HL-60 (cell line): Measurements from ENCODE around the gene NUDT8.

Source experiments
- DNase-seq, 2 experiments: peaks; one replicate each; pipeline ENCODE4 v3.0.0-alpha.2; 2010 to 2020; ENCODE audit warnings: low read depth in 1 of 2, low spot score in 1 of 2
- H3K27ac ChIP-seq: fragments of 250-450 bp; sonication (Bioruptor Pico); replicated peaks from 2 replicates; pipeline ENCODE4 v1.5.1; 2020; ENCODE audit warnings: mild to moderate bottlenecking, moderate library complexity
- H3K27me3 ChIP-seq: fragments of 250-450 bp; sonication (Bioruptor Pico); 2 replicates; pipeline ENCODE4 v1.5.1; 2021; ENCODE audit warnings: mild to moderate bottlenecking, moderate library complexity; ENCODE audit not compliant: insufficient read depth, poor library complexity, severe bottlenecking
- H3K4me3 ChIP-seq: replicated peaks from 2 replicates; pipeline ENCODE4 v1.5.1; 2011; ENCODE audit warnings: mild to moderate bottlenecking, control low read depth, low read length; ENCODE audit not compliant: insufficient read depth
- GABPA ChIP-seq: IDR thresholded peaks from 2 replicates; pipeline ENCODE4 v1.6.1; 2012; ENCODE audit warnings: low read depth
- POLR2AphosphoS5 ChIP-seq: IDR thresholded peaks from 2 replicates; pipeline ENCODE4 v1.6.1; 2012; ENCODE audit warnings: low read depth
- SPI1 ChIP-seq: IDR thresholded peaks from 2 replicates; pipeline ENCODE4 v1.6.1; 2012; ENCODE audit warnings: low read depth, mild to moderate bottlenecking, borderline replicate concordance
- TF ChIP-seq, protein P1 (sequence below): IDR thresholded peaks from one replicate; pipeline ENCODE4 v1.5.1; 2011; ENCODE audit warnings: low read length, control low read depth, inconsistent platforms; ENCODE audit not compliant: insufficient read depth
- TF ChIP-seq, protein P2 (sequence below): IDR thresholded peaks from 2 replicates; pipeline ENCODE4 v1.6.1; 2012; ENCODE audit warnings: low read depth; ENCODE audit not compliant: insufficient replicate concordance

The NUDT8 gene

GRCh38 chr11:67617243-67617953 lies 12.3 kb downstream of the NUDT8 start:
- no peak overlapping the region for H3K4me3 ChIP-seq
- H3K27me3 ChIP-seq = no peaks in the 10 kb centered on the region

GRCh38 chr11:67616431-67617242 lies 13.1 kb downstream of the NUDT8 start:
- TF ChIP-seq, protein P1, sequence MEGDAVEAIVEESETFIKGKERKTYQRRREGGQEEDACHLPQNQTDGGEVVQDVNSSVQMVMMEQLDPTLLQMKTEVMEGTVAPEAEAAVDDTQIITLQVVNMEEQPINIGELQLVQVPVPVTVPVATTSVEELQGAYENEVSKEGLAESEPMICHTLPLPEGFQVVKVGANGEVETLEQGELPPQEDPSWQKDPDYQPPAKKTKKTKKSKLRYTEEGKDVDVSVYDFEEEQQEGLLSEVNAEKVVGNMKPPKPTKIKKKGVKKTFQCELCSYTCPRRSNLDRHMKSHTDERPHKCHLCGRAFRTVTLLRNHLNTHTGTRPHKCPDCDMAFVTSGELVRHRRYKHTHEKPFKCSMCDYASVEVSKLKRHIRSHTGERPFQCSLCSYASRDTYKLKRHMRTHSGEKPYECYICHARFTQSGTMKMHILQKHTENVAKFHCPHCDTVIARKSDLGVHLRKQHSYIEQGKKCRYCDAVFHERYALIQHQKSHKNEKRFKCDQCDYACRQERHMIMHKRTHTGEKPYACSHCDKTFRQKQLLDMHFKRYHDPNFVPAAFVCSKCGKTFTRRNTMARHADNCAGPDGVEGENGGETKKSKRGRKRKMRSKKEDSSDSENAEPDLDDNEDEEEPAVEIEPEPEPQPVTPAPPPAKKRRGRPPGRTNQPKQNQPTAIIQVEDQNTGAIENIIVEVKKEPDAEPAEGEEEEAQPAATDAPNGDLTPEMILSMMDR = no peak
- TF ChIP-seq GABPA (no peak), SPI1 (no peak), POLR2AphosphoS5 (no peak)
- TF ChIP-seq, protein P2, sequence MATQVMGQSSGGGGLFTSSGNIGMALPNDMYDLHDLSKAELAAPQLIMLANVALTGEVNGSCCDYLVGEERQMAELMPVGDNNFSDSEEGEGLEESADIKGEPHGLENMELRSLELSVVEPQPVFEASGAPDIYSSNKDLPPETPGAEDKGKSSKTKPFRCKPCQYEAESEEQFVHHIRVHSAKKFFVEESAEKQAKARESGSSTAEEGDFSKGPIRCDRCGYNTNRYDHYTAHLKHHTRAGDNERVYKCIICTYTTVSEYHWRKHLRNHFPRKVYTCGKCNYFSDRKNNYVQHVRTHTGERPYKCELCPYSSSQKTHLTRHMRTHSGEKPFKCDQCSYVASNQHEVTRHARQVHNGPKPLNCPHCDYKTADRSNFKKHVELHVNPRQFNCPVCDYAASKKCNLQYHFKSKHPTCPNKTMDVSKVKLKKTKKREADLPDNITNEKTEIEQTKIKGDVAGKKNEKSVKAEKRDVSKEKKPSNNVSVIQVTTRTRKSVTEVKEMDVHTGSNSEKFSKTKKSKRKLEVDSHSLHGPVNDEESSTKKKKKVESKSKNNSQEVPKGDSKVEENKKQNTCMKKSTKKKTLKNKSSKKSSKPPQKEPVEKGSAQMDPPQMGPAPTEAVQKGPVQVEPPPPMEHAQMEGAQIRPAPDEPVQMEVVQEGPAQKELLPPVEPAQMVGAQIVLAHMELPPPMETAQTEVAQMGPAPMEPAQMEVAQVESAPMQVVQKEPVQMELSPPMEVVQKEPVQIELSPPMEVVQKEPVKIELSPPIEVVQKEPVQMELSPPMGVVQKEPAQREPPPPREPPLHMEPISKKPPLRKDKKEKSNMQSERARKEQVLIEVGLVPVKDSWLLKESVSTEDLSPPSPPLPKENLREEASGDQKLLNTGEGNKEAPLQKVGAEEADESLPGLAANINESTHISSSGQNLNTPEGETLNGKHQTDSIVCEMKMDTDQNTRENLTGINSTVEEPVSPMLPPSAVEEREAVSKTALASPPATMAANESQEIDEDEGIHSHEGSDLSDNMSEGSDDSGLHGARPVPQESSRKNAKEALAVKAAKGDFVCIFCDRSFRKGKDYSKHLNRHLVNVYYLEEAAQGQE = no peak
- H3K4me3 ChIP-seq = no peak overlapping the region
- H3K27ac ChIP-seq = no peak overlapping the region
- DNase-seq = no peak
- no peaks in the 10 kb centered on the region for H3K27me3 ChIP-seq

More at GRCh38 chr11:67617243-67617953, 12.3 kb downstream of the NUDT8 start:
- TF ChIP-seq SPI1 (no peak), POLR2AphosphoS5 (no peak), GABPA (no peak)
- TF ChIP-seq, protein P1 = no peak
- TF ChIP-seq, protein P2 = no peak
- DNase-seq = no peak
- no peak overlapping the region for H3K27ac ChIP-seq

GRCh38 chr11:67615728-67616430 lies 13.9 kb downstream of the NUDT8 start:
- Histone ChIP-seq H3K27me3 (no peaks in the 10 kb centered on the region), H3K27ac (no peak overlapping the region), H3K4me3 (no peak overlapping the region)
- TF ChIP-seq, protein P2 = no peak
- no peak for TF ChIP-seq SPI1
- TF ChIP-seq POLR2AphosphoS5 = no peak; the same call in 1 of the 2 replicates
- TF ChIP-seq, protein P1 = no peak
- TF ChIP-seq GABPA = no peak
- no peak for DNase-seq
